Cerebellar cortex (tissue), 1 donor: ENCODE data around the gene RIMBP2.
A peak's percentile ranks its signal among the peaks of the same experiment; 100 is the strongest.

ENCODE experiments used
- DNase-seq: peaks from one replicate; pipeline ENCODE4 v3.0.0-alpha.2; 2015; ENCODE audit warnings: low spot score

Gene RIMBP2

GRCh38 chr12:130737731-130738130, 21.6 kb upstream of the RIMBP2 start:
- DNase-seq, result no peak

GRCh38 chr12:130729344-130729743, 13.2 kb upstream of the RIMBP2 start:
- DNase-seq, result no peak

GRCh38 chr12:130728158-130729058, 12.3 kb upstream of the RIMBP2 start:
- DNase-seq, result no peak

GRCh38 chr12:130719263-130719859, 3.3 kb upstream of the RIMBP2 start:
- no peak for DNase-seq

DNA sequence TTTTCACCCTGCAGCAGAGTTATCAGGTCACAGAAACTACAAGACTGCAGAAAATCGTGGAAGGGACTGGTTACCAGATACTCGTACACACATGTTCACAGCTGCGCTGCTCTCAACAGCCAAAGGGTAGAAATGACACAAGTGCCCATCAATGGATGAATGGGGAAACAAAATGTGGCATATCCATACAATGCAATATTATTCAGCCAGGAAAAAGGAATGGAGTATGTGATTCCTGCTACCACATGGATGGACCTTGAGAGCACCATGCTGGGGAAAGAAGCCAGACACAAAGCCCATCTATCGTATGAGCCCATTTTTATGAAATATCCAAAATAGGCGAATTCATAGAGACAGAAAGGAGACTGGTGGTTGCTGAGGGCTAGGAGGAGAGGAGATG, 1.7 kb upstream of the RIMBP2 start:
- DNase-seq, result no peak

- no peak for DNase-seq
Observed at GRCh38 chr12:130716969-130717366, 869 bp upstream of the RIMBP2 start.

DNA sequence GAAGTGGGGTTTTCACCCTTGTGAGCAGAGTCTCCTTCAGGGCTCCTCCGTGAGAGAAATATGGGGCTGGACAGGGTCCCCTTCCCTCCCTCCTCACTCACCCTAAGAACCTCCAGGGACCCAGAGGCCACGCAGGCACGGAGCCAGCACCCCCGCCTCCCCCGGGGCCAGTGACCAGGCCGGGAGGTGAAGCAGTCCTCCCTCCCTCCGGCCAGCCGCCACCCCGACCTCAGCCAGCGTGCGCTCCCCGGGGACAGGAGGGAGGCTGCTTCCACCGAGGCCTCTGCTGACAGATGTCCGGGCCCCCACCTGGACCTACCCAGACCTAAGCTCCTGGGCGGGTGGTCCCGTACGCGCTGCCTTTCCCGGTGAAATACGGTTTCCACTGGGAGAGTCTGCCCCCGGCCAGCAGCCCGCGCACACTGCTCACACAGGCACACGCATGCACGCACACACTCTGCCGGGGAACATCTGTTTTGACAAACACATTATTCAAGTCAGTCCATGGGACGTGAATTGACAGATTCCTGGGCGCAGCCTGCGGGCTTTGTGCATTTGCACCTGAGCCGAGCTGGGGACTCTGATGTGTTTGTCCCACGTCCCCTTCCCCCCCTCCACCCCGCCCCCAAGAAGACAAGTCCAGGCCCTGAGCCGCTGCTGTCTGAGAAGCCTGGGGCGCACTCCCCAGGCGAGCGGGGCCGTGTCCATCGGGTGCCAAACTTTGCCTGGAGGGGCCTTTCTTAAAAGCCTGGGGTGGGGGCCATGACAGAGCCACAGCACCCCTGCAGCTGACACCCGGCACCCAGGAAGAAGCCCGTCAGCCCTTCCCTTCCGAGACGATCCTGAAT, 725 bp downstream of the RIMBP2 start:
- no peak for DNase-seq

DNA sequence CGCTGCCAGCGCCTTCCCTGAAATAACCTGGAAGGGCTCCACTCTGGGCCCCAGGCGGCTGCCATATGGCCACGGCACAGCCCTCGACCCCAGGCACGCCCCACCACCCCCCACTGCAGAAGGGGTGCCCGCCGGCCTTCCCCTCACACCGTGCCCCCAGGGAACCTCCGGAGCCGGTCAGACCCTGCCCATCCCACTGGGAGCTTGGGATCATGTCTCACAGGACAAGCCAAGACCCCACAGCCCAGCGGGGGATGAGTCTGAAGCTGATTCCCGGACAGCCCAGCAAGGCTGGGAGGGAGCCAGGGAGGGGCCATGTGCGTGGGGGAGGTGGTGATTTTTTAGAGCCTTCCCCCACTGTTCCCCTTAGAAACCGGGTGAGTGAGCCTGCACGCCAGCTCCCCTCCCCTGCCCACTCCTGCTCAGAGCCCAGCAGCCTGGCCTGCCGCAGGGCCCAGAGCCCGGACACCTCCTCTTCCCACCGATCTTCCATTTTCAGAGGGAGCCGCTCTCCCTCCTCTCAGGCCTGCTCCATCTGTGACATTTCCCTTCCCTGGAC, 1.4 kb downstream of the RIMBP2 start:
- peak; percentile 31 for DNase-seq

- DNase-seq, result peak; percentile 51
Observed at GRCh38 chr12:130714091-130714590, 2.0 kb downstream of the RIMBP2 start.

- DNase-seq, result no peak
Observed at GRCh38 chr12:130713581-130713991, 2.5 kb downstream of the RIMBP2 start.

DNA sequence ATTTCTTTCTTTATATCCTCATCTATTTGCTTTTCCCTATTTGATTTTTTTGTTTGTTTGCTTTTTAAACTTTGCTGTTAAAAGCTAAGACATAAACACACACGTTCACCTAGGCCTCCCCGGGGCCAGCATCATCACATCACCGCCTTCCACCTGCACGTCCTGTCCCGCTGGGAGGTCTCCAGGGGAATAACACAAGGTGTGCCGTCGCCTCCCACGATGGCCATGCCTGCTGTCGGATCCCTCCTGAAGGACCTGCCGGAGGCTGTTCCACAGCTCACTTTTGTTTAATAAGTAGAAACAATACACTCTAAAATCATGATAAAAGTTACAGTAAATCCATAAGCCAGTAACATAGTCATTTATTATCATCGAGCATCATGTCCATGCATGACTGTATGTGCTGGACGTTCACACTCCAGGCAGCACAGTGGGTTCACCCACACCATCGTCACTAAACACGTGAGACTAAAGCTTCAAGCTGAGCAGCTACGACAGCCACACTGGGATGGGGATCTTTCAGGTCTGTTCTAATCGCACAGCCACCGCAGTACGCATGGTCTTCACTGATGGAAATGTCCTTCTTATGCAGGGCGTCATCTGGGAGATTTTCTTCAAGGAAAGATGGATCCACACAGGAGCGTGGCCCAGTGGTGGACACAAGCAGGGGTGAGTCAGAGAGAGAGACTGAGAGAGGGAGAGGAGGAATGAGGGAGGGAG, 3.6 kb downstream of the RIMBP2 start:
- no peak for DNase-seq

GRCh38 chr12:130711756-130712155, 4.3 kb downstream of the RIMBP2 start:
- no peak for DNase-seq

GRCh38 chr12:130710733-130711080, 5.4 kb downstream of the RIMBP2 start:
- no peak for DNase-seq

- DNase-seq, result no peak
Observed at GRCh38 chr12:130709971-130710732, 5.9 kb downstream of the RIMBP2 start.

GRCh38 chr12:130709151-130709970, 6.7 kb downstream of the RIMBP2 start:
- no peak for DNase-seq

DNA sequence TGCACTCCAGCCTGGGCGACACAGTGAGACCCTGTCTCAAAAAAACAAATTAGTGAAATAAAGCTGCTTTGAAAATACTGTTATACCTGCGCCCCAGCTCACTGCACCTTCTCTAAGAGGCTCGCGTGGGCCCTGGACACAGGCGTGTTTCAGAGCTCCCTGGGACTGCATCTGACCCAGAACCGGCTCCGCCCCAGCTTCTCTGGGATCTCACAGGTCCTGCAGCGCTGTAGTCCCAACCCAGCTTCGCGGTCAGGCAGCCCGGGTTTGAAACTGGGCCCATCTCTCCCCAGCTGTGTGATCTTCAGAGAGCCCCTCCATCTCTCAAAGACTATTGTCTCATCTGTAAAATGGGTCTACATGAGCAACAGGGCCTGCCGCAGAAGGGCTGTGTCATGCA, 7.5 kb downstream of the RIMBP2 start:
- no peak for DNase-seq

- no peak for DNase-seq
Observed at GRCh38 chr12:130707571-130707891, 8.6 kb downstream of the RIMBP2 start.

DNA sequence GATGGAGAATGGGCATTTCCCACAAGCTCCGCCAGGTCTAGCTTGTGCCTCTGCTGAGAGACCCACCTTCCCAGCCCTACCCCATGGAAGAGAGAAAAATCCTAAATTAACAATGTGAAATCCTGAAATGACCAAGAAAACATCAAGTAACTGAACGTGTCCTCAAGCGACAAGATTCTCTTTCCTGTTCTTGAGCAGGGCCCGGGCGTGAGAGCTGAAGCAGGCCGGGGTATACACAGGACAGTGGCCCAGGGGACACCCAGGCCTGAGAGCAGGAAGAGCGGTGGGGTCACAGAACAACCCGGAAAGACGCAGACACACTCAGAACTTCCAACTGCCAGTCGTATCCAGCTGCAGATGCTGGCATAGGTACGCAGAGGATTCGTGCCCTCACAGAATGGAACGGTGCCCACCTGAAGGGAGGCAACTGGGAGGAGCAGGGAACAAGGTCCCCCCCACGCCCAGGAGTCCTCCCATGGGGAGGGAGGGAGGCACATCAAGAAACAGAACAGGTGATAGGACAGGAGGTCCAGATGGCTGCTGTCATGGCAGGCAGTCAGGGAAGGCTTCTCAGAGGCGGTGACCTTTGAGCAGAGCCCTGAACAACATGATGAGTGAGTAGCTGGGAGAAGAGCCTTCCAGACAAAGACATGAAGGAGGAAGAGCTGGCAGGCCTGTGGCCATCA, 9.1 kb downstream of the RIMBP2 start:
- DNase-seq, result no peak

GRCh38 chr12:130706311-130706710, 9.8 kb downstream of the RIMBP2 start:
- DNase-seq, result no peak
